Frontal cortex (tissue), 4 donors: Measurements from ENCODE around the gene RLN3. TPM values are rescaled to one million over a fixed set of nuclear protein-coding genes. Genes with fewer than 3 reads are reported as not detected.

Experiments used
- DNase-seq, 2 donors: peaks; one replicate each; pipeline ENCODE4 v3.0.0; 2012; ENCODE audit warnings: low spot score in 2 of 2
- FAIRE-seq: peaks from 2 replicates; lab custom pipeline; 2012; peaks lifted over from hg19 to GRCh38; lab: Jason Lieb, UNC
- total RNA-seq: library from RNA; depleted of rRNA; stranded (reverse); fragments of >200 nt; gene quantifications from one replicate; pipeline ENCODE4 v1.2.3, GENCODE V29; 2014
- donor health status: control.
- donor health status: control.
- donor health status: control.

The RLN3 gene, protein sequence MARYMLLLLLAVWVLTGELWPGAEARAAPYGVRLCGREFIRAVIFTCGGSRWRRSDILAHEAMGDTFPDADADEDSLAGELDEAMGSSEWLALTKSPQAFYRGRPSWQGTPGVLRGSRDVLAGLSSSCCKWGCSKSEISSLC
- total RNA-seq = not detected

DNA sequence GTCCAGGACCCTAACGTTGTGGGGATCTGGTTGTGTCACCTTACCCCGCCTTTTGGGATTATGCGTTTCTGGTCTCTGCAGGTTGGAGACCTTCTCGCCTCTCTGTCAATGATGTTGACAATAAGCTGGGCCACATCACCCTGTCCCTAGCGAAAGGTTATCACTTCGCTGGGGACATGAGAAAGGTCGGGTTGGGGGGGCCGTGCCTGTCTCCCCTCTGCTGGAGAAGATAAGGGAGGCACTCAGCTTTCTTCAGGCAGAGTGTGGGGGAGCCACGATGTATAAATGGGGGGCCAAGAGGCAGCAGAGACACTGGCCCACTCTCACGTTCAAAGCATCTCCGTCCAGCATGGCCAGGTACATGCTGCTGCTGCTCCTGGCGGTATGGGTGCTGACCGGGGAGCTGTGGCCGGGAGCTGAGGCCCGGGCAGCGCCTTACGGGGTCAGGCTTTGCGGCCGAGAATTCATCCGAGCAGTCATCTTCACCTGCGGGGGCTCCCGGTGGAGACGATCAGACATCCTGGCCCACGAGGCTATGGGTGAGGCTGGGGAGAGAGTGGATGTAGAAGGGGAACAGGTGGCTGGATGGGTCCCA lies at the start of gene RLN3:
Gene RLN3, plus strand, starts transcription at position 293 of the 595 bp plus-strand sequence. Its CDS starts 57 bp downstream, at position 350.
- no peak for DNase-seq
- FAIRE-seq = no peak

DNA sequence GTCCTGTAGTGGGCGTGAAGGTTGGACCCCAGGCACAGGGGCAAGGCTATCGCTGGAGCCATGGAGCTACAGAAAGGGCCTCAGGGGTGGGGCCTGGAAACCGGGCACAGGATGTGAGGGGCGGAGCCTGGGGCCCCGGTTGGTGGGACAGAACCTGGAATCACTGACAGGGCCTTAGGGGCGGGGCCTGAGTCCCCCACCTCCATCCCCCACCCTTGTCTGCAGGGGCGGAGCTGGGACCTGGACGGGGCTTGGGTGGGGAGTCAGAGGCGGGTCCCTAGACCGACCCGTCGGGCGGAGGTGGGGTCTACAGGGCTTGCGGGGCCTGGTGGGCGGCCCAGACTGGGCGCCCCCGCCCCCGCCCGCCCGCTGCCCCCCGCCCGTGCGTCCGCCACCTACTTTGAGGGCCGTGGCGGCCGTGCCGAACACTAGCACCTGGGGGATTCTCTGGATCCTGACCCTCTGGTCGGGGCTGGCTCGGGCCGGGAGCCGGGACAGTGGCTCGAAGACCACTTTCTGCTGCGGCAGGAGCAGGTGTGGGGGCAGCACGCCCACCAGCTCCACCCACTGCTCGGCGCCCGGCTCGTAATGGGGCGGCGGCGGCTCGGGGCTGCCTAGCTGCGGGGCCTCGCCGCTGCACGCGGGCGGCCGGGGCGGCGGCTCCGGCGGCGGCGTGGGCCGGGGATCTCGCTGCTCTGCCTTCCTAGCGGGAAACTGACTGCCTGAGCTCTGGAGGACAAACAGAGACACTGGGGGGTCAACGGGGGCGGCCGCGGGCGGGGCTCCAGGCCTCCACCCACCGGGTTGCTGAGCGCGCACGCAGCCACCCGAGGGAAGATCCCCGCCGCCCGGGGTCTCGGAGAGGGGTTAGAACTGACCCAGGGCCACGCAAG lies 49.4 kb upstream of the RLN3 start:
- DNase-seq (no peak), FAIRE-seq (no peak)

DNA sequence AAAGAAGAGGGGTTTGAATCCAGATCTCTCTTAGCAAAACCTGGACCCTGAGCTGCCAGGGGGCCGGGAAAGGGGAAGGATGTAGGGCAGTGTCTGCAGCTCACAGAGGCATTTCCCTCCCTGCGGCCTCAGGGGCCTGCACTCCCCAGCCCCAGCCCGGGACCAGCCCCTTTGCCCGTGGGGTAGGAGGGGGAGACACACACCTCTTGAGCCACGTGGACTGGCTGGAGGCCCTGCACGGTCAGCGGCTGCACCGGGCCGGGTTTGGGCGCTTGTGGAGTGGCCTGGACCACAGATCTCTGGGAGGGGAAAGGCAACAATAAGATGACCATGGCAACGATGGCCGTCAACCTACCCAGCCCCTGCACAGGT lies 48.7 kb upstream of the RLN3 start:
- DNase-seq (no peak), FAIRE-seq (no peak)

DNA sequence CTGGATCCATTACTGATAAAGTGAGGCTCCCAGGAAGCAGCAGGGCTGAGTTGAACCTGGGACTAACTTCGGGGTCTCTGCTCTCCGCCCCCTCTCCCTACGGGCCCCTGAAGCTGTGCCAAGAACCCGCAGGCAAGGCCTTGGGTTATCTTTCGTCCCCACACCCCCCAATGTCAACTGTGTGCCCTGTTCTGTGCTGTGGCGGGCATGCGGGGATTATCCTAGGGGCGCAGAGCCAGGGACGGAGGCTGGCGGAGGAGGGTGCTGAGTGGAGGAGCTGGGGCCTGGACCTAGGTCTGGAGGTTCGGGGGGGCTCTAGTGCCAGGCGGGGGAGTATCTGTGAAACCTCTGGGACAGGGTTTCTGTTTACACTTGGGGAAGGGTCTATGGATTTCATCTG lies 48.3 kb upstream of the RLN3 start:
- DNase-seq (no peak), FAIRE-seq (no peak)

DNA sequence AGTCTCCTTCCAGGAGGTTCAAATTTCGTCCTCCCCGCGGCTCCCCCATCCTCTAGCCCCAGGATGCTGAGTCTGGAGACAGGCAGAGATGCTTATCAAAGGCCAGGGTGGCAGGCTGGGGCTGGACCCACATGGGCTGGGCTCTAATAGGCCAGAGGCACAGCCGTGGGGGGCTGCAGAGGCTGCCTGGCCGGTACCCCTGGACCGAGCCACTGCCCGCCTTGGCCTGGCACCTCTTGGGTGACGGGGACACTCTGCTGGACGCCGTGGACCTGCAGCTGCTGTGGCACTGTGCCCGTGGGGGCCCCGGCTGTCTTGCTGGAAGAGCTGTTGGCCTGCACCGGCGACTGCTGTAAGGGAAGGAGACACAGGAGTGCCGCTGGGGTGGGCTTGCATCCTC lies 47.6 kb upstream of the RLN3 start:
- FAIRE-seq = no peak
- DNase-seq = no peak

DNA sequence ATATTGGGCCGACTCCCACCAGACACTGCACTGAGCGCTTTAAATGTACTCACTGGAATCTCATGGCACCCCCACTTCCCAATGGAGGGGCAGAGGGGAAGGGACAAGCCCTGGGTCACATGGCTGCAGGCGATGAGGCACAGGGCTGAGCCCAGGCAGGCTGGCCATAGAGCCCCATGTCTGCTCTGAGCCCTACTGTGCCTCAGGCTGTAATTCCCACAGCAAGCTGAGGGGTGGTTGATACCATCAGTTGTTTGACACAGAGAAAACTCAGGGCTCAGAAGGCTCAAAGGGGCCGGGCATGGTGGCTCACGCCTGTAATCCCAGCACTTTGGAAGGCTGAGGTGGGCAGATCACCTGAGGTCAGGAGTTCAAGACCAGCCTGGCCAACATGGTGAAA lies 46.9 kb upstream of the RLN3 start:
- no peak for DNase-seq
- no peak for FAIRE-seq

DNA sequence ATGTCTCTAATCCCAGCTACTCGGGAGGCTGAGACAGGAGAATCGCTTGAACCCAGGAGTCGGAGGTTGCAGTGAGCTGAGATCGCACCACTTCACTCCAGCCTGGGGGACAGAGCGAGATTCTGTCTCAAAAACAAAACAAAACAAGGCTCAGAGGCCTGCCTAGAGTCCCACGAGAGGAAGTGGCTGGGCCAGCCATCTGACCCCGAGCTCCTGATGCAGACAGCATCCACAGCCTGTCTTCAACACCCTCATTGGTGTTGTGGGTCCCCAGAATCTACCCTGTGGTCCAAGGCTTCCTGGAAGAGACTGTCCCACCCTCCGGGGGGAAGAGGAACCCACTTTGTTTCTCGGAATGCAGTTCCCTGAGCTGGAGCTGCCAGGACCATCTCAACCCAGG lies 46.5 kb upstream of the RLN3 start:
- FAIRE-seq = no peak
- no peak for DNase-seq

DNA sequence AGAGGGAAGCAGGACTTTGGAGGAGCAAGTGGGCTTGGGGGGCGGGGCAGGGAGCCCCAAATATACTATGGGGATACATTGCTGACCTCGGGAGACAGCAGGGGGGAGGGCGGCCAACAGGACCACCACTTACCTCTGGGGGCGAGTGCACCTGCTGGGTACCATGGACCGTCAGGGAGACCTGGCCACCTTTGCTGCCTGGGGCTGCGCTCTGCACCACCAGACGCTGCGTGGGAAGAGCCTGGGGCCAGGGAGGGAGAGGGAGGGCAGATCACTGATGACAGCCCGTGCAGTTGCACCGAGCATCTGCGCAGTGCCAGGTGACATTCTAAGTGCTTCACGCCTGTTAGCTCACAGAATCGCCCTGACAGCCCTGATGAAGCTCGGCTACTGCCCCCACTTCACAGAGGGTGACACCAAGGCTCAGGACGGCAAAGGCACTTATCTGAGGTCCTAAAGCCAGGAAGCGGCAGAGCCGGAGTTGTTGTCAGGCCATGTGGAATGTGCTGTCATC lies 45.9 kb upstream of the RLN3 start:
- DNase-seq (no peak), FAIRE-seq (no peak)

DNA sequence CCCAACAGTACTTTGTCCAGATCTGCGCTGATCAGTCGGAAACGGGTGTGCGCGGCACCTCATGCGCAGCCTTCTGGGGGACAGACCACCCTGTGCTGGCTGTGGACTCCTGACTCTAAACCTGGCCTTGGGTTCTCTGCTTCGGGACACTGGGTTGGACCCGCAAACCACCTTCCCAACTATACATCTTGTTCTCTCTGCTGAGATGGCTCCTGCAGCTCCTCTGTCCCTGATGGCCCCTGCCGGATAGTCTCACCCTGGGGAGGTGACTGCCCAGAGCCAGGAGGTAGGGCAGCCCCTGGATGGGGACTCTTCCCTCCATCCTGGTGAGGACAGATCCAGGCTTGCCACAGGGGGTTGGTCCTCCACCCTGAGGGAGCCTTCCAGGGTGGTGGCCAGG lies 45.2 kb upstream of the RLN3 start:
- FAIRE-seq = no peak
- DNase-seq = no peak

DNA sequence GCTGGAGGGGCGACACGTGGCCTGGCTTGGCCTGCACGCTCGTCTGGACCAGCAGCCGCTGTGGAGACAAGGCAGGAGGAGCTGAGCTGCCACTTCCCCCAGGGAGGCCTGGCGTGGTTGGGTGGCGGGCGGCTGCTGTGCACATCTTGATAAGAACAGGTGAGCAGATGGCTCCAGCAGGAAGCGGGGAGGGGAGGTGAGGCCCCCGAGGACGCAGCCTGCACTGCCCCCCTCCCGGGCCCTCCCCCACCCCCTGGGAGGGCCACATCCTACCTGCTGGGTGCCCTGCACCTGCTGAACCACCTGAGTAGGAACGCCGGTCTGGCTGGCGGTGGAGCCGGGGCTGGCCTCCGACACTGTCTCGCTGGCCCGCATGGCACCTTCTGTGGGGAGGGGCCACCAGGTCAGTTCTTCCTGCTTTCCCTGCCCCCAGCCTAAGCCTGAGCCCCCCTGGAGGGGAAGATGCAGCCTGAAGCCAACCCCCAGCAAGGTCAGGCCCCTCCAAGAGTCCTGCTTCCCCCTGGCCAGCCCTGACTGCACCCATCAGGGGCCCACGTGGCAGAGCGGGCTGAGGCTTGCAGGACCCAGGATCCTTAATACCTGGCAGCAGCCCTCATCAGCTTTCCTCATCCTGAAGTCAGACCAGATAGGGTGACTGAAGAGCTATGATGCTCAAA lies 44.6 kb upstream of the RLN3 start:
- FAIRE-seq (no peak), DNase-seq (no peak)

DNA sequence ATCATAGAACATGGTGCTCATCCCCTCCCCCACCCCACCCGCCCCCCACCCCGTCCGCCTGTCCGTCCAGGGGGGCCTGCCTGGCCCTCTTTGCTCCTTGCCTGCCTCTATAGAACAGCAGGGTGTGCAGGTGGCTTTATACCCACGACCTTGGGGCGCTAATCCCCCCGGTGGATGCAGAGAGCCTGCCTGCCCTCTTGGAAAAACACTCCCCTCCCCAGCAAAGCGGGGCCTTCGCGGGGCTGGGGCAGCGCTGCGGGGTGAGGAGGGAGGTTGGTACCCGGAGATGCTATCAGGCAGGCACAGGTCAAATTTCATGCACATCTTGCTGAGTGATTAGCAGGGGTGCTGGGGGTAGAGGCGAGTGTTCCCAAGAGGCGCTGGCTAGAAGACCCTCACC lies 43.8 kb upstream of the RLN3 start:
- DNase-seq (no peak), FAIRE-seq (no peak)

DNA sequence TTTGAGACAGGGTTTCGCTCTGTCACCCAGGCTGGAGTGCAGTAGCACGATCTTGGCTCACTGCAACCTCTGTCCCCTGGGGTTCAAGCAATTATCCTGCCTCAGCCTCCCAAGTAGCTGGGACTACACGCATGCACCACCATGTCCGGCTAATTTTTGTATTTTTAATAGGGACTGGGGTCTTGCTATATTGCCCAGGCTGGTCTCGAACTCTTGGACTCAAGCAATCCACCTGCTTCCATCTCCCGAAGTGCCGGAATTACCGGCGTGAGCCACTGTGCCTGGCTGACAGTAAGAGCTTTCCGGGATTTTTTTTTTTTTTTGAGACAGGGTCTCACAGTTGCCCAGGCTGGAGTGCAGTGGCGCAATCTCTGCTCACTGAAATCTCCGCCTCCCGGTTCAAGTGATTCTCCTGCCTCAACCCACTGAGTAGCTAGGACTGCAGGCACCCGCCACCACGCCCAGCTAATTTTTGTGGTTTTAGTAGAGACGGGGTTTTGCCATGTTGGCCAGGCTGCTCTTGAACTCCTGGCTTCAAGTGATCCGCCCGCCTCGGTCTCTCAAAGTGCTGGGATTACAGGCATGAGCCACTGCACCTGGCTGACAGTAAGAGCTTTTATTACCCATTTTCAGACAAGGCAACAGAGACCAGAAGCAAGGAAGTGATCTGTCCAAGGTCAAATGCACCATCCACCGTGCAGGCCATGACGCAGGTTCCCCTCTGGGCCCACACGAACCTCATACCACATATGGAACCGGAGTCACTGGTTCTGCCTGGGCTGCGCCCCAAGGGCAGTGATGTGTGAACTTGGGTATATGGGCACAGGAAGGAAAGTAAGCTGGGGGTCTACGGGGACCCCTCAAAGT lies 42.8 kb upstream of the RLN3 start:
- DNase-seq (no peak), FAIRE-seq (no peak)

DNA sequence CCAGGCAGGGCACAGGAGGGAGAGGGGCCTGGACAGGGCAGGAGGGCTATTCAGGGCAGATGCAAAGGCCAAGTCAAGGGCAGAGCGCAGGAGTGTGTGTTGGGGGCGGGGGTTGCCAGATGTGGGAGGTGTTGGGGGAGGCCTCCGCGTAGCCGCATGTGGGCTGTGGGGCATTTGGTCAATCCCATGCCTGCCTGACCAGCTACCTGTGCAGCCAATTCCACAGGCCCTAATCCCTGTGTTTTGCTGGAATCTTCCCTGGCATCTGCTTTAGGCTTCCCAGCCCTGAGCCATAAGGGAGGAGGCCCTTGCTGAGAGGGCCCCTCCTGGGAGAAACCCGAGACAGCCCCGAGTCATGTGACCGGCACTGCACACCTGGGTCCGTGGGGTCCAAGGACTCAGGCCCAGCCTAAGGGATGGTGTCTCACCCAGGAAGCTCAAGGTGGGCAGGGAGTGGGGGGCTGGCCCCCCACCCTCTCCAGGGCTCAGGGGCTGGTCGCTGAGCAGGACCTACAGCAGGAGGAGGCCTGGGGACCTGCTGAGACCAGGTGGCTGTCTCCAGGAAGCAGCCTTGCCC lies 42.1 kb upstream of the RLN3 start:
- no peak for FAIRE-seq

DNA sequence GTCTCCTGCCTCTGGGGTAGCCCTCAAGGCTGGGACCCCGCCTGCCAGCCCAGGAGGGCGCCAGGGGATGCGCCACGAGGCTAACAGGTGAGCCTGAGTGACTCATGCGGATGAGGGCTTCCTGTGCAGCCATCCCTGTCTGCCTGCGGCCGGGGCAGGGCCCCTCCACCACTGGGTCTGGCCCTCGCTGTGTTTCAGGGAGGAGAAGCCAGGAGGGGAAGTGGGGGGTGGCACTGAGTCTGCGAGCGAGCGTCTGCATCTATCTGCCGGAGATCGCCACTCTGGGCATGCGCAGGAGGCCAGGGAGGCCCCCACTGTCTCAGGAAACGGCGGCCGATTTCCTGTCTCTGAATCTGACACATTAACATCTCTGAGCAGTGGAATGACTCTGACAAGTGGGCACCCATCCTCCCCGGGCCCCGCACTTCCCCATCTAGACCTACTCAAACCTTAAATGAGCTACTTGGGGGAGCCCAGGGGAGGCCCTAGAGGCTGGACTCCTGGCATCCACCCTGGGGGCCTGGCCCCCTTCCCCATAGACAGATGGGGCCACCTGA lies 41.5 kb upstream of the RLN3 start:
- DNase-seq (peak; percentile 67 to 83), FAIRE-seq (no peak)

More for the DNA sequence above, 42.1 kb upstream of the RLN3 start:
- DNase-seq = no peak

DNA sequence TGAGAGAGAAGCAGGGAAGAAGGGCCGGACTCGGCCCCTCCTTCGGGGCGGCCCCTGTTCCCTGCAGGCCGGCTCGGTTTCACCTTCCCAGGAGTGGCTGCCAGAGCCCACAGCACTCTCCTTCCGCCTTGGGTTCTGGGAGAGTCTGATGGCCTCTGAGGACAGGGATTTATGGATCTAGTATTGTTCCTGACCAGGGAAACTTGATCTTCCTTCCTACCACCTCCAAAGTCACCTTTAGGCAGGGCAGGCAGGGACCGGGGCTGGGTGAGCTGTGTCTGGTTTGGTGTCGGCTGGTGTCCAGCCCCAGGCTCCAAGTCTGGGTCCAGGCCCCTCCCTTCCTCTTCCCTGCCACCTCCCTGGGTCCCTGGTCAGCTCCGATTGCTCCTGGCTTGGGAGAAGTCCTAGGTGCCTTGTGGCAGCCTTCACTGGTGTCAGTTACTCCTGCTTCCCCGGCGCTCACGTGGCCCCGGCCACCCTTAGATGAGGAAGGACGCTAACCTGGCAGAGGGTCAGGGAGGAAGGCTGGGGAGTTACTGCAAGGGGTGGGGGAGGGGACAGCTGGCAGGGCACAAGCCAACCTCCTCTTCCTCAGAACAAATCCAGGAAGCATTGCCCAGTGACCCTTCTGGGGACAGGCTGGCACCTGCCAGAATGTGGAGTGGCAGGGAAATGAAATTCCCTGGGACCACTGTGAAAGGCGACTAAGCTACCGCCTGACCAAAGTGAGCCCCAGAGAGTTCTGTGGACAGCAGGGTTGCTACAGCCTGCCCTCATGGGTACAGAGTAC lies 40.7 kb upstream of the RLN3 start:
- DNase-seq (no peak), FAIRE-seq (no peak)

DNA sequence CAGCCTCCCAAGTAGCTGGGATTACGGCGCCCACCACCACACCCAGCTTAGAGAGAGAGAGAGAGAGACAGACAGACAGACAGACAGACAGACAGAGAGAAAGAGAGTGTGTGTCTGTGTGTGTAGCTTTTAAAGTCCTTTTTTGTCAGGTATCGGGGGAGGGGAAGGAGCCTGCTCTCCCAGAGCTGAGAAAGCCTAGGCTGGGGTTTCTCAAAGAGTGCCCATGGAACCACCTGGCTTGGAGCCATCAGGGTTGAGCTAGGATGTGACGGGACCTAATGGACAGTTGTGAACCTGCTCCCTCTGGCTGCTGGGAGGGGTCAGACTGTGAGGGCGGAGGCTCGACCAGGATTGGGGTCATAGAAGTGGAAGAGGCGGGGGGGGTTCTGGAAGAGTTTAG lies 38.5 kb upstream of the RLN3 start:
- no peak for FAIRE-seq
- no peak for DNase-seq

DNA sequence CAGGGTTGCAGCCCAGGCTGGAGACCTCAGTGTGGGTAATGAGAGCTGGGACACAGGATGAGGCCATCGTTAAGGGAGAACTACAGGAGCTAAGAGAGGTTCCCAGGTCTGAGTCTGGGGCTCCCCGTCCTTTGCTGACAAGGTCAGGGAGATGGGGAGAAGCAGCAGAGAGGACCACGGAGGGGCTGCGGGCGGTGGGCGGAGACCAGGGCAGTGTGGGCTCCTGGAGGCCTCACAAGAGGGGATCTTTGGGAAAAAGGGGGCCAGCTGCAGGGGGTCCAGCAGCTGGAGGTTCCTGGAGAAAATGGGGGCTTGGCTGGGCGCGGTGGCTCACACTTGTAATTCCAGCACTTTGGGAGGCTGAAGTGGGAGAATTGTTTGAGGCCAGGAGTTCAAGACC lies 37.9 kb upstream of the RLN3 start:
- FAIRE-seq (no peak), DNase-seq (no peak)

DNA sequence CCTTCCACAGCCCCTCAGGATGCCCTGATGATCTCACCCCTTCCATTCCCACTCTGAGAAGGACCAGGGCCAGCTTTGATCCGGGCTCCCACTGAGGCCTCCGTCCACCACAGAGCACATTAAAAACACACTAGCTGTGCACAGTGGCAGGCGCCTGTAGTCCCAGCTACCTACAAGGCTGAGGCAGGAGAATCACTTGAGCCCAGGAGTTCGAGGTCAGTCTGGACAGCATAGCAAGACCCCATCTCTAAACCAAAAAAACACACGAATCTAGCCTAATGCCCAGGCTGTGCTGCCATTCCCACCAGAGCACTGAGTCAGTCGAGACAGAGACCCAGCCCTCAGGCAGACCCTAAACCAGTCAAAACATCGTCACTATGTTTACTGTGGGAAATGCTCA lies 35.9 kb upstream of the RLN3 start:
- DNase-seq = no peak
- FAIRE-seq = no peak
